ENCODE results near the gene SMC6.
A peak's percentile ranks its signal among the peaks of the same experiment; 100 is the strongest.

Gene SMC6

DNA sequence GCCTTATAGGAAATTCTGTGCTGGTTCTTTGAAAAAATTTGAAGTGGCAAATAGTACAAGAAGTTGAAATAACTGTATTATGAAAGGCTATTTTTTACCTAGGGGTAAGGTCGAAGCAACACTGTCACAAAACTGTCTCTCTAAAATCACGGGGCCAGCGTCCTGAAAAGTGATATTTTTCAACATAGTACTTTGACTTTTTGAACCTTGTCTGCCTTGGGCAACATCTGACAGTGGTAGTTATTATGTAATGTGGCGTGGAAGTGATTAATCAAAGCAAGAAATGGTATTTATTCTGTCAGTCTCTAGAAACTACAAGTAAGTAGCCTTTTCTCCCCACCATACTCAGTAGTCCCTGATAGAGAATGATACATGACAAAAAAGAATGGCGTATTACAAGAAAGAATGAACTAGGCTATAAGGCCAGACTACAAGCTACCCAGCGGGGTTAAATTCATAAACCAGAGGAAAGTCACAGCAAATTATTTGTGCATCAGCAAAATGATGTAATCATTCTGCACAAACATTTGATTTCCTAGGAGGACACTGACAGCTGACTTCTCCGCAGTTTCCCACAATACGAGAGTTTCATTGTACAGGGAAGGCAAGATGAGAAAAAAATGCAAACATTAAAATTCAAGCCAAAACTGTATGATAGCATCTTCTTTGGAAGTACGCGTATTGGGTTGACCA lies 10.2 kb upstream of the SMC6 start:
- peak in 2 of 4 experiments; percentile 24 to 28 for DNase-seq

GRCh38 chr2:17762451-17762850 lies 8.8 kb upstream of the SMC6 start:
- DNase-seq, result peak in 2 of 4 experiments; percentile 29 to 34

DNA sequence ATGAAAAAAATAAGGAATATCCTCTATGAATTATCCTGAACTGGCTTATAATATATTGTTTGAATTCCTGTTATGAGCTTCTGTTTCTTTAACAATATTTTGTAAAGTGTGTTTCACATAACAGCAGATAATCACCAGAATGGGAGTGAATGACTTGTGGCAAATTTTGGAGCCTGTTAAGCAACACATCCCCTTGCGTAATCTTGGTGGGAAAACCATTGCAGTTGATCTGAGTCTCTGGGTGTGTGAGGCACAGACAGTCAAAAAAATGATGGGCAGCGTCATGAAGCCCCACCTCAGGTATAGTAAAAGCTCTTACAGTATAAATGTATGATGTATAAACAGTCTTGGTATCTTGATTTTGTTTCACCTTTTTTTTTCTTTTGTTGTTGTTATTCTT lies 6.2 kb upstream of the SMC6 start:
- peak; percentile 18 to 52 (median 39) for DNase-seq

DNA sequence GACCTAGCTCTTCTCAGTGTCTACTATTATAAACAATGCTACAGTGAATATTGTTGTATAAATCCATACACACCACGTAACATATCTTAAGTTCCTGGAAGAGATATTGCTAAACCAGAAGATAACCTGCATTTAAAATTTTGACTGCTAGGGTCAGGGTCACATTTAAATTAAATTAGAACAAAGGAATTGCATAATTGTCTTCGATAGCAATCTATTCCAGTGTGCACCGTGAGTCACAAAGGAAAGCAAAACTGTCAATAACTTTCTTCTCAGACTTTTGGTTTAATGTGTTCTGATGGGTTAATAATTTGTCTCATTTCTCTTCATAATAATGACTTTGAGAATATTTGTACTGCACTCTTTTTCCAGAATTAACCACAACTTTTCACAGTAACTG lies 4.5 kb upstream of the SMC6 start:
- no peak for DNase-seq

DNA sequence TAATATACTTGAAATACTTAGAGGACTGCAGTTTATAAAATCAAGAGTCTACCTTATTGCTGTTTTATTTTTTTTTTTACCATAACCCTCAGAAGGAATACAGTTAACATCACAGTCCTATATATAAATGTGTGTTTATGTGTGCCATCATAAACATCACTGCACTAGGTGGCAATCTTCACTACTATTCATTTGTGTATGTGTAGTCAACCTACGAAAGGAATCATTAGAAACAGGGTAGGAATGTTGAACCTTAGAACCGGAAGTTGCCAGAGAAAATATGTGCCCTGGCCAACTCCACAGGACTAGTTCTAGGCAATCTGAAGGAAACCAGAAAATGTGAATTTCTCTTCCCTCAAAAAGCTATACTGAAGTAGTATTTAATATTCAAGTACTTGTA lies 3.7 kb upstream of the SMC6 start:
- no peak for DNase-seq

- DNase-seq, result no peak
Measured at GRCh38 chr2:17756668-17757067, 3.1 kb upstream of the SMC6 start.

- DNase-seq, result peak; percentile 8 to 34 (median 26)
Measured at GRCh38 chr2:17754773-17755425, 1.3 kb upstream of the SMC6 start.

DNA sequence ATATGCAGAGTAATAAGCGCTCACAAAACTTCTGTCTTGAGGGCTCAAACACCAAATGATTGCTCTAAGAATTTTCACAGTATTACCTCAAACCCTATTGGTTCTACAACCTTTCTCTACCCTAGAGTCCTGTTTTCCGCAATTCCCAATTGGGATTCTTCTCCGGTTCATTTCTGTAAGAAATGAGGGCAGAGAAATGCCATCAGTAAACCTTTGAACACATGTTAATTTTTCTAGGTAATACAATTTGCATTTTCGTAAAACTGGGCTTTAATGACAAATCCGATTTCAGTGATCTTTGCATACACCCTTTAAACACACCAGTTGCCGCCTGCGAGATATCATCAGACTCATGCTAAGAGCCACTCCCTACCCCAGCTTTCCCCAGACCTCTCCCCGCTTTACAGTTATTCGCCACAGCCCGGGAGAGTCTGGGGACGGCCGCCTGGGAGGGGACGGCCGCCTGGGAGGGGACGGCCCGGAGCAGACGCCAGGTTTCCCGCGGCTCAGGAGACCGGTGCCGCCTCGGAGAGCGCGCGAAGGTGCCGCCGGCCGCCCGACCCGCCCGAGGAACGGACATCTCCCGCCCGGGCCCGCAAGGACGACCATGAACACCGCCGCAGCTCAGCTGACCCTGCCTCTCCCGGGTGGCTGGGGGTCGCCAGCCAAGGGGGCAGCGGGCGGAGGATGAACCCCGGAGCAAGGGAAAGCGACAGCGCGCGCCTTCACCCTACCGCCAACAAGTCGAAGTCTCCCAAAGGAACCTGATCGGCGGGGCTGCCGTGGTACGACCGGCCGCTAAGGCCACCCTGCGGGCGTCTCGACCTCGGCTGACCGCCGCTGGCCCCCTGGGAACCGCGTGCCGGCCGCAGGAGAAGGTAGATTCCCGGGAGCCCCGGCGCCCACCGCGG lies 463 bp downstream of the SMC6 start:
- DNase-seq, result peak; percentile 18 to 76 (median 48)

GRCh38 chr2:17752246-17752645 lies 1.4 kb downstream of the SMC6 start:
- DNase-seq, result no peak

DNA sequence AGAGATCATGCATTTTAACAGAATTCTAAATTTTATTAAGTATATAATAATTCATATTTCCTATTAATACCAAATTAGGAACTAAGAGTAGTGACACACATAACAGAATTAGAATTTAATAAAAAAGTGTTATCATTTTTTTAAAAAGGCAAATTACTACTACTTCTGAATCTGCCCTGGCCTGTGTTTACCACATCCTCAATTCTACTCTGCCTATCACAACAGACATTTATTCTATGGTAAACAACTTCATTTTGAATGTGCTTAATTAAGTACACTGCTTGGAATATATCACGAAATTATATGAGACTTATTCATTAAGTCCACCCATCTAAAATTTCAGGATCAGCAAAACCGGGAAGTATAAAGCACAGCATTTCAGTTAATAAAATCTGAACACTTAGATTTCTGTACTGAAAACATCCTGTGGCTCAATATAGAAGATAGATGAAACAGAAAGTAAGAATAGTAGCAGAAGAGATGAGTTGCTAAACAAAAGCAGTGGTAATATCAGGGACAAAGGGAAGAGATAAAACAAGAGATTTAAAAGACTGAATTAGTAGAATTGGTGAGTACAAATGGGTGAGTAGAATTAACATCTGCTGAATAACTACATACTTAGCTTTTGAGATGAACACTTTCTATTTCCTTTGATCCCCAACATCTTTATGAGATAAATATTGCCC lies 3.7 kb downstream of the SMC6 start:
- DNase-seq, result no peak

- DNase-seq, result no peak
Measured at GRCh38 chr2:17748745-17749144, 4.9 kb downstream of the SMC6 start.

DNA sequence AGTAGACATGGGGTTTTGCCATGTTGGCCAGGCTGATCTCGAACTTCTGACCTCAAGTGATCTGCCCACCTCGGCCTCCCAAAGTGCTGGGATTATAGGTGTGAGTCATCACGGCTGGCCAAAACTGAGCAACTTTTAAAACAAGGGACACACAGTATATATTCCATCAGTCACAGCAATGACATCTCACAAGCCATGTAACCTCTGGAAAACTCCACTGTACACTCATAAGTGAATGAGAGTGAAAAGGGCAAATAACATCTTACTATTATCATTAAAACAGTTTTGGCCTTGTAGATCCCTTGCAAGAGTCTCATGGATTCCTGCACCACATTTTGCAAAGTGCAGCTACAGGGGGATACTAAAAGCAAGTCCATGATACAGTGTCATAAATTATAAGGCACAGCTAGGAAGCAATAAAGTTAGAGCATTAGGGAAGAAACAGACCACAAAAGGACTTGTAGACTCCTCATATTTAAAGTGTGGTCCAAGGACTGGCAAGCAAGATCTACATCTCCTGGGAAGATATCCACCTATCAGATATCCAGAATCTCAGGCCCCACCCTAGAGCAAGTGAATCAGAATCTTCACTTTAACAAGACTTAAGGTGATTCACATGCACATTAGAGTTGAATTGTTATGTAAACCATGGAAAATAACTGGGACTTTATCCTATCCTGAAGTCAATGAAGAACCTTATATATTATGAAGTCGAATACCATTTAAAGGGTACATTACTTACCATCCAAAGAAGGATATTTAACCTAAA lies 5.7 kb downstream of the SMC6 start:
- DNase-seq, result no peak

GRCh38 chr2:17740203-17740602 lies 13.4 kb downstream of the SMC6 start:
- no peak for DNase-seq

DNA sequence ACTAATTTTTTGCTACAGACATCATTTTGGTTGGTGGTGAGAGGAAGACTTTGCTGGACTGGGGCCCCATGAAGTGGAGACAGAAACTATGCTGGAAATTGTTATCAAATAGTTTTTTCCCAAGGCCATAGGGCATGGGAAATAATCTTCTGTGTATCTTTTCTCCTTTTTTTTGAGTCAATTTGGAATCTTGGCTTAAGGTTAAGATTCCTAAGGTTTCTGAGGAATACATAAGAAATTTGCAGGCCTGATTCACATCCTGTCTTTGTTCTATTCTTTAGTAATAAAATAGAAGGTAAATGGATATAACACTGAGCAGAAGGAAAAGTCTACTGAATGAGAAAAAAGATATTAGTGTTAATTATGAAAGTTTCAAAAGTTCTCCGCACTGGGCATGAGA lies 16.6 kb downstream of the SMC6 start:
- no peak for DNase-seq

DNA sequence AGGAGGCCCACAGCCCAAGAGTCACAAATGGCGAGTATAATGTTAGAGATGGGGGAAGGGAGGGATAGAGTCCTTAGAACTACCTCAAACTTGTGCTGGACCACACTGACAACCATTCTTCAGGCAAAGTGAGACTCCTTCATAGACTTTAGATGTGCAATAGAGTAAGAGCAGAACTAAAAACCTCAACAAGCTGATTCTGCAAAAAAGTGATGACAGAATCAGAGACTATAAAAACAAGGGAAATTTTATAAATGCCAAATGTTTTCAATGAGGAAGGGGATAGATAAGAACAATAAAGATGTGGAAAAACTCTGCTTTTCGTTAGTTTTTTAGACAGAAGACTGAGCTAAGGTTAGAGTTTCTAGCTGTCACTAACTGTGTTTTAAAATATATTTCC lies 17.7 kb downstream of the SMC6 start:
- DNase-seq, result no peak

DNA sequence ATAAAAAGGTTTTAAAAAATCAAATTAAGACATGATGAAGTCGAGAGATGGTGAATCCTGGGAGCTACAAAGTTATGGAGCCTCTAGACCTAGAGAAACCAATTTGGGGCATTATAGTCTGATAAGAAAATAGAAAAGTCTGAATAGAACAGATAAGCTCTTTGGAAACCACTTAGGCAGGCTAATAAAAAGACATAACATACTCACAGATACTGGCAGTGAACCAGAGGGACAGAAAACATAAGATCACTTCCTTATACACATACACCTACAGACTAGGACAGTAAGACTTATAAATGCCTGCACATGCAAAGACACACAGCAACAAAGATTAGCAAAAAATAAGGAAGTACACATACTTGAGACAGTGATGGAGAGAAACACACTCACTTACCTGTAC lies 20.0 kb downstream of the SMC6 start:
- no peak for DNase-seq

- DNase-seq, result no peak
Measured at GRCh38 chr2:17729880-17730279, 23.7 kb downstream of the SMC6 start.

GRCh38 chr2:17728210-17728609 lies 25.4 kb downstream of the SMC6 start:
- no peak for DNase-seq

DNA sequence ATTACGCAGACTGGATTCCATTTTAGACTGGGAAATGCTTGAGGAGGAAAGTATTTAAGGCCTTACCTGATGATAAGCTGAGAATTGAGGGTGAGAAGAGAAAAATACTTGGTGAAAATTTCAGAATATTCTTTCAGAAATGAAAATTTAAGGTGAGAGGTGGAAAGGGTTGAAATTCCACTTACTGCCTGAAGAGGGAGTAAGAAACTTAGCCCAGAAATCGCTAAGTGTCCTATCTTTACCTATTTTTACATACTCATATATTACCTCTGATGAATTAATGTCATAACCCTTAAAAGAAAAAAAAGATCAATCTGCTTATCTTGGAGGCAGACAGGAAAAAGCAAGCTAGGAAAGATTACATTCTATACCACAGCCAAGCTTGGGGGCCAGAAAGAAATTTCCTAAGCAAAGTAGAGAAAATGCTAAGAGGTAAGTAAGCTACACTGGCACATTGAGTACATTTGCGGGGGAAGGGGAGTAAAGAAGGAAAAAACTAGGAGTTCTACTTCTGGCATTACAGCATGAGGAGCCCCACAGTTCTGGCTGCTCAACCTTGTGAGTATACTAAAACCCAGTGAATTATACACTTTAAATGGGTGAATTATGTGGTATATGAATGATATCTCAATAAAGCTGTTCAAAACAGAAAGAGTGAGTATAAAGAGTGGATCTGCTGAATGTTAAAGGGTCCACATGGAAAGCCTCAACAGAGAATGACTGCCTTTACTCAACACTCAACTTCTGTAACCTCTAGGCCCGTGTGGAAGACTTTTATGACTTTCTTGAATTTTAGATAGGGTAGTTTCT lies 33.8 kb downstream of the SMC6 start:
- peak in 3 of 4 experiments; percentile 24 to 54 (median 31) for DNase-seq

GRCh38 chr2:17718689-17719088 lies 34.9 kb downstream of the SMC6 start:
- no peak for DNase-seq

- no peak for DNase-seq
Measured at GRCh38 chr2:17717666-17718065, 35.9 kb downstream of the SMC6 start.
